Activated effector memory CD4-positive, alpha-beta T cell treated with Interleukin-2 at 50 U/mL for 16 hours (primary cell): ENCODE data around the gene KHK.
"Not testable (repeated sequence)": the region's sequence is repeated elsewhere in the genome, so short reads cannot be mapped to it uniquely, and the experiment has no call there.

Source experiments
- DNase-seq: peaks from one replicate; pipeline ENCODE4 v3.0.0-alpha.2; 2020

KHK gene

GRCh38 chr2:27060323-27060722 lies 26.2 kb upstream of the KHK start:
- no peak for DNase-seq

GRCh38 chr2:27065128-27065527 lies 21.4 kb upstream of the KHK start:
- DNase-seq: no peak

GRCh38 chr2:27067385-27067784 lies 19.2 kb upstream of the KHK start:
- no peak for DNase-seq

GRCh38 chr2:27069436-27069835 lies 17.1 kb upstream of the KHK start:
- no peak for DNase-seq

GRCh38 chr2:27069961-27070618 lies 16.5 kb upstream of the KHK start:
- no peak for DNase-seq

- no peak for DNase-seq
These were observed 15.8 kb upstream of the KHK start for GRCh38 chr2:27070653-27071276.

GRCh38 chr2:27071277-27071989 lies 15.1 kb upstream of the KHK start, which contains the start of gene OST4:
Gene OST4 (minus strand): TSS chr2:27071654.
- peak; percentile 89 for DNase-seq

GRCh38 chr2:27071990-27072830 lies 14.4 kb upstream of the KHK start:
- no peak for DNase-seq

- no peak for DNase-seq
These were observed 13.7 kb upstream of the KHK start for GRCh38 chr2:27072920-27073319.

GRCh38 chr2:27073782-27074181 lies 12.8 kb upstream of the KHK start:
- no peak for DNase-seq

GRCh38 chr2:27074738-27075565 lies 11.6 kb upstream of the KHK start:
- DNase-seq: peak; percentile 44

- DNase-seq: not testable (repeated sequence)
These were observed 11.1 kb upstream of the KHK start for GRCh38 chr2:27075566-27075871.

GRCh38 chr2:27076323-27076722 lies 10.2 kb upstream of the KHK start:
- no peak for DNase-seq

GRCh38 chr2:27077231-27077630 lies 9.3 kb upstream of the KHK start:
- no peak for DNase-seq

GRCh38 chr2:27078267-27079194 lies 8.0 kb upstream of the KHK start, which contains the start of gene EMILIN1:
Gene EMILIN1 (plus strand): TSS chr2:27078615. CDS start chr2:27079066, 451 bp downstream.
- DNase-seq: no peak

GRCh38 chr2:27079233-27080139 lies 7.1 kb upstream of the KHK start:
- no peak for DNase-seq

GRCh38 chr2:27080140-27080469 lies 6.5 kb upstream of the KHK start:
- DNase-seq: no peak

GRCh38 chr2:27080603-27080936 lies 6.0 kb upstream of the KHK start:
- DNase-seq: no peak

GRCh38 chr2:27081984-27082772 lies 4.4 kb upstream of the KHK start:
- no peak for DNase-seq
